Measurements from ENCODE around the gene PDE4B.
"Not testable (repeated sequence)": the region's sequence is repeated elsewhere in the genome, so short reads cannot be mapped to it uniquely, and the experiment has no call there.

The PDE4B gene

GRCh38 chr1:65995928-65996327 is 203.2 kb downstream of the PDE4B start:
- Histone ChIP-seq H3K4me1 (ENCODE audit: control insufficient read depth, insufficient read depth, low read length) (no peaks in the 10 kb centered on the region), H3K27me3 (ENCODE audit: control insufficient read depth, insufficient read depth, low read length, poor library complexity, severe bottlenecking) (no peaks in the 10 kb centered on the region), H3K36me3 (ENCODE audit: control insufficient read depth, insufficient read depth, low read length) (no peaks in the 10 kb centered on the region), H3K4me3 (ENCODE audit: insufficient read depth, low read depth, low read length) (no peak overlapping the region), H3K9me3 (ENCODE audit: control insufficient read depth, low read length) (no peaks in the 10 kb centered on the region), H3K27ac (ENCODE audit: insufficient read depth, low read depth, low read length, poor library complexity, severe bottlenecking) (no peak overlapping the region)

DNA sequence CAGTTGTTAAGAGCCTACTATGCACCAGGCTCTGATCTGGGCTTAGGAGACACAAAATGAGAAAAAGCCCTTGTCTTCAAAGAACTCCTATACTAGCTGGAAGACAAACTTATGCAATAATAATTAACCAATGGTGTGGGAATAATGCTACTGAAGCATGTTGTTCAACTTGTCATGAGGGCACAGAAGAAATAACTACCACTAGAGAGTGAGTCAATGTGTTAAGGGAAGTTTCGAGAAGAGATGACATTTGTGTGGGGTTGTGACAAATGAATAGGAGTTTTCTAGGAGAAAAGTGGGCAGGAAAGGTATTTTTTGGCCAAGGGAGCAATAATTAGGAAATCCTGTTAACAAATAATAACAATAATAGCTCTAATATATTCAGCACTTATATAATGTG is 205.0 kb downstream of the PDE4B start:
- no peaks in the 10 kb centered on the region for H3K36me3 ChIP-seq (ENCODE audit: control insufficient read depth, insufficient read depth, low read length)
- no peaks in the 10 kb centered on the region for H3K4me1 ChIP-seq (ENCODE audit: control insufficient read depth, insufficient read depth, low read length)
- no peaks in the 10 kb centered on the region for H3K9me3 ChIP-seq (ENCODE audit: control insufficient read depth, low read length)
- no peak overlapping the region for H3K4me3 ChIP-seq (ENCODE audit: insufficient read depth, low read depth, low read length)
- no peaks in the 10 kb centered on the region for H3K27me3 ChIP-seq (ENCODE audit: control insufficient read depth, insufficient read depth, low read length, poor library complexity, severe bottlenecking)
- H3K27ac ChIP-seq (ENCODE audit: insufficient read depth, low read depth, low read length, poor library complexity, severe bottlenecking) = no peak overlapping the region
- 88 to 96% methylated on average over 1 of the region's 1 CpG for WGBS, 2 experiments

DNA sequence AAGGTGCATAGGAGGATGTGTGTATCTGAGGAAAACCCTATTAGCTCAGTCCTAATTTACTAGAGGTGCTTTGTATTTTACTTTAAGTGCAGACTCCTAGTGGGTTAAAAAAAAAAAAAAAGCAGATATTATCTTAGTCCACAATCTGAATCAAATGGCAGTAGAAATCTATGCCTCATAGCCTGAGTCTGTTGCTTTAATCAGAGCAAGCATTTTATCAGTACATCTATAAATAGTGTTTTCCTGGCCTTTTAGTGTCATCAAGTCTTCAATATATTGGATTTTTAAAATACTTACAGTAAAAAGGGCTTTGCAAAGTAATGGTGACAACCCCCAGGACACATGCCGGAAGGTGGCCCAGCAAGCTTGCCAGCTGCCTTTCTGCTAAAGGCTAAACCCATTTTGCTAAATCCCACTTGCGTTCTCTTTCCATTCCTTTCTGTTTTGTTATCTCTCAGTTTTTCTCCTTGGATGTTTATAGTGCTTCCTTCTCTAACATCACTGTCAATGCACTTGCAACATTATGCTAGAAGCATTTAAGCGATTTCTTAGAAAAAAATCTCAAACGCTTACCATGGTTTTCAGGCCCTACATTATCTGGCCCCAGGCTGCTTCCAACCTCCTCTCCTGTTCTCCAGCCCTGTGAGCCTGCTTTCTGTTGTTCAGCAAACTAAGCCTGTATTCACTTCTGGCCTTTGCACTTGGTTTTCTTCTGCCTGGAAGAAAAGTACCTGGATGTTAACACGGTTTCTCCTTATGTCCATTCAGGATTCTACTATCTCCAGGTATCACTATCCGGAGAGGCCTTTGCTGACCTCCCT is 206.3 kb downstream of the PDE4B start:
- H3K9me3 ChIP-seq (ENCODE audit: control insufficient read depth, low read length) = no peaks in the 10 kb centered on the region
- H3K36me3 ChIP-seq (ENCODE audit: control insufficient read depth, insufficient read depth, low read length) = no peaks in the 10 kb centered on the region
- 91 to 93% methylated on average over 6 of the region's 6 CpGs for WGBS, 2 experiments
- H3K27ac ChIP-seq (ENCODE audit: insufficient read depth, low read depth, low read length, poor library complexity, severe bottlenecking) = no peak overlapping the region
- no peaks in the 10 kb centered on the region for H3K4me1 ChIP-seq (ENCODE audit: control insufficient read depth, insufficient read depth, low read length)
- H3K4me3 ChIP-seq (ENCODE audit: insufficient read depth, low read depth, low read length) = no peak overlapping the region
- H3K27me3 ChIP-seq (ENCODE audit: control insufficient read depth, insufficient read depth, low read length, poor library complexity, severe bottlenecking) = no peaks in the 10 kb centered on the region

DNA sequence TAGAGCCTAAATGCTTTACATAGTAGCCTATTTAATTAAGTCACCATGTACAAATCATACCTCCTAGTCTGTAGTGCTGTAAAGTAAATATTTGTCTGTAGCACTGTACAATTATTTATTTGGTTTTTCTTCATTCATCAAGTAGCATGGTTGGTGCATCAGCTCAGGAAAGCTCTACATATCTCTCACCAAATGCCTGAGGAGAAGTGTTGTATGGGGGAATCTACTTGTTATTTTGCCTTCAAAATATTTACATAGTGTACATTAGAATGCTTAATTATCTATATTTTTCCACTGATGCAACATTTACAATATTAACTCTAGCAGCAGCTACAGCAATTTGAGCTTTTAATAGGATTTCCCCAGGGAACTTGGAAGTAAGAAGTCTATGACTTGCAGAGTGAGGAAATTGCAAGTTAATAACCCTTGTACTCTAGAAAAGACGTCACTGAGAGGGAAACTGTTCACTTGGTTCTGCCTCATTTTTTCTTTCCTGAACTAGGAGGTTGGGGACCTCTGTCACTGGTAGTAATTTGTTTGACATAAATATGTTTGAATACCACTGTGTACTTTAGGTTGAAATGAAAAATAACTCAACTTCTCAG is 207.4 kb downstream of the PDE4B start:
- WGBS, 2 experiments = 89 to 100% methylated on average over 1 of the region's 1 CpG

DNA sequence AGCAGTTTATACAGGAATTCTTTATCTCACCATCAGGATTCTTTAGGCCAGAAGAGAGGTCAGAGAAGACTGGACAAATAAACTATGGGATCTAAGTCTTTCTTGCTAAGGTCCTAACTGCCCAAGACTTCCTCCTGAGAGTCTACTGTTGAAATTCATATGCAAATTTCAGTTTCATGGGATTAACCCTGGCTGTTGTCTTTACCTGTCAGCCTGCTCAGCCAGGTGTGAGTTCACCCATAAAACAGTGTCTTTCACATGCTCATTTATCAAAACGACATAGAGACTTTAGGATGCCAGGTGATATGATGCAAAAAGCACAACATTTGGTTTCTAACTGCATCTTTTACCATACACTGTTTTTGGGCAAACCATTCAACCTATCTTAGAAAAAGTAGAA is 211.0 kb downstream of the PDE4B start:
- H3K4me3 ChIP-seq (ENCODE audit: insufficient read depth, low read depth, low read length) = no peak overlapping the region
- H3K27me3 ChIP-seq (ENCODE audit: control insufficient read depth, insufficient read depth, low read length, poor library complexity, severe bottlenecking) = no peaks in the 10 kb centered on the region
- H3K27ac ChIP-seq (ENCODE audit: insufficient read depth, low read depth, low read length, poor library complexity, severe bottlenecking) = no peak overlapping the region
- 13 to 24% methylated on average over 1 of the region's 1 CpG for WGBS, 2 experiments
- no peaks in the 10 kb centered on the region for H3K9me3 ChIP-seq (ENCODE audit: control insufficient read depth, low read length)
- H3K36me3 ChIP-seq (ENCODE audit: control insufficient read depth, insufficient read depth, low read length) = no peaks in the 10 kb centered on the region
- H3K4me1 ChIP-seq (ENCODE audit: control insufficient read depth, insufficient read depth, low read length) = no peaks in the 10 kb centered on the region

More for the DNA sequence above, 207.4 kb downstream of the PDE4B start:
- Histone ChIP-seq H3K4me3 (ENCODE audit: insufficient read depth, low read depth, low read length) (no peak overlapping the region), H3K36me3 (ENCODE audit: control insufficient read depth, insufficient read depth, low read length) (no peaks in the 10 kb centered on the region), H3K27ac (ENCODE audit: insufficient read depth, low read depth, low read length, poor library complexity, severe bottlenecking) (no peak overlapping the region), H3K9me3 (ENCODE audit: control insufficient read depth, low read length) (no peaks in the 10 kb centered on the region), H3K4me1 (ENCODE audit: control insufficient read depth, insufficient read depth, low read length) (no peaks in the 10 kb centered on the region), H3K27me3 (ENCODE audit: control insufficient read depth, insufficient read depth, low read length, poor library complexity, severe bottlenecking) (no peaks in the 10 kb centered on the region)

- not testable (repeated sequence) for H3K4me3 ChIP-seq (ENCODE audit: insufficient read depth, low read depth, low read length); H3K4me1 ChIP-seq (ENCODE audit: control insufficient read depth, insufficient read depth, low read length); H3K27me3 ChIP-seq (ENCODE audit: control insufficient read depth, insufficient read depth, low read length, poor library complexity, severe bottlenecking); H3K36me3 ChIP-seq (ENCODE audit: control insufficient read depth, insufficient read depth, low read length); H3K27ac ChIP-seq (ENCODE audit: insufficient read depth, low read depth, low read length, poor library complexity, severe bottlenecking); H3K9me3 ChIP-seq (ENCODE audit: control insufficient read depth, low read length)
- 86 to 93% methylated on average over 3 of the region's 3 CpGs for WGBS, 2 experiments
These were observed 213.8 kb downstream of the PDE4B start for GRCh38 chr1:66006534-66006933.

DNA sequence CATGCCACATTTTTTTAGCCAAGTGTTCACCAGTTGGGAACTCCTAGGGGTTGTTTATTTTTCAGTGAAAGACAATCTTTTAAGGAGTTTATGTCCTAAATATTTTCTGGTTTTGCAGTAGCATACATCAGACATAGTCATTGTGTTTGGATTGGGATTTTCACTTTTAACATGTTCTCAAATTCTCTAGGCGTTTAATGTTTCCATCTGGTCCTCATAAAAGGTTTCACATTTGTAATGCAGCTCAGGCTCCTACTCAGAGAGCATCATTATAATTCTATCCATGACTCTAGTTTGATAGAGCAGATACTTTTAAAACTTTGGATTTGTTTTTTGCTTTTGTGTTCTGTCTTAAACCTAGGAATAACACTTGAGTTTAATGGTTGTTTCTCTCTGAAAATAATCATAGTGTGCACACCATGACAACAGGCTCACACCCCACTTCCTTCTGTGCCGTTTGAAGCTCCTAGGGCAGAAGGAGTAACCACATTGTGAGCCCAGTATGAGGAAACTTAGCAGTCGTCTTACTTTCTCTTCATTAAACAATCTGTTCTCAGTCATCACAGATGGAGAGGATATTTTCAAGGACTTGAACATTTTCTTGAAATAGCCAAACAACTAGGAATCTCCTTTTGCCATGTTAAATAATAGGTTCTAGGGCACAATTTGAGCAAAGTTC is 219.6 kb downstream of the PDE4B start:
- no peaks in the 10 kb centered on the region for H3K36me3 ChIP-seq (ENCODE audit: control insufficient read depth, insufficient read depth, low read length)
- no peak overlapping the region for H3K4me3 ChIP-seq (ENCODE audit: insufficient read depth, low read depth, low read length)
- H3K27ac ChIP-seq (ENCODE audit: insufficient read depth, low read depth, low read length, poor library complexity, severe bottlenecking) = no peak overlapping the region
- no peaks in the 10 kb centered on the region for H3K27me3 ChIP-seq (ENCODE audit: control insufficient read depth, insufficient read depth, low read length, poor library complexity, severe bottlenecking)
- no peaks in the 10 kb centered on the region for H3K9me3 ChIP-seq (ENCODE audit: control insufficient read depth, low read length)
- WGBS, 2 experiments = 76 to 90% methylated on average over 3 of the region's 3 CpGs
- no peaks in the 10 kb centered on the region for H3K4me1 ChIP-seq (ENCODE audit: control insufficient read depth, insufficient read depth, low read length)

- WGBS, 2 experiments = 83 to 85% methylated on average over 3 of the region's 3 CpGs
- H3K27ac ChIP-seq (ENCODE audit: insufficient read depth, low read depth, low read length, poor library complexity, severe bottlenecking) = no peak overlapping the region
- H3K4me3 ChIP-seq (ENCODE audit: insufficient read depth, low read depth, low read length) = no peak overlapping the region
These were observed 220.7 kb downstream of the PDE4B start for GRCh38 chr1:66013371-66013770.

DNA sequence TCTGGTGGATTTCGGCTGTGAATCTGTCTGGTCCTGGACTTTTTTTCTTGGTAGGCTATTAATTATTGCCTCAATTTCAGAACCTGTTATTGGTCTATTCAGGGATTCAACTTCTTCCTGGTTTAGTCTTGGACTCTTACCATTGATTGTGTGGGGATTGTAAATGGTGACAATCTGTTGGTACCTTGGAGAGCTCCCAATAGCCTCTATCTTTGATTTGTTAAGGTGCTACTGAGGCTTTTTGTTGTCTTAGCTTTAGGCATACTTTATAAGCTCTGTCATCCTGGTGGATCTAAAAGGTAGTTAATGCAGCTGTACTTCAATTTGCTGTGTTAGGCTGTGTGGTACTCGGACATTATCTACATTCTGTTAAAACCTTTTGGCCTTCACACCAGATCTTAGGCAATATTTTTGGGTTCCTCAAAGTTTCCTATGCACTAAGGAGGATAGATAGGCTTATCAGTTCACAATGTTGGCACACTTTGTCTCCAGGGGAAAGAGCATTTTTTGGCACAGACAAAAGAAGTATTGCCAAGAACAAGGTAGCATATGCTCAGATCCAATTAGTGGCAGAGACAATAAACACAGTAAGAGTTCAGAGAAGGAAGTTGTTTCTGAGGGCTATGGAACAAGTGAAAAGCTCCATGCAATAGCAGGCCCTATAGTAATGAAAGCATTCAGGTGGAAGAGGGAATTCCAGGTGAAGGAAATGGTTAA is 230.4 kb downstream of the PDE4B start:
- no peak overlapping the region for H3K4me3 ChIP-seq (ENCODE audit: insufficient read depth, low read depth, low read length)
- H3K4me1 ChIP-seq (ENCODE audit: control insufficient read depth, insufficient read depth, low read length) = no peaks in the 10 kb centered on the region
- no peaks in the 10 kb centered on the region for H3K27me3 ChIP-seq (ENCODE audit: control insufficient read depth, insufficient read depth, low read length, poor library complexity, severe bottlenecking)
- H3K9me3 ChIP-seq (ENCODE audit: control insufficient read depth, low read length) = no peaks in the 10 kb centered on the region
- WGBS, 2 experiments = 79 to 93% methylated on average over 2 of the region's 2 CpGs
- H3K36me3 ChIP-seq (ENCODE audit: control insufficient read depth, insufficient read depth, low read length) = no peaks in the 10 kb centered on the region
- no peak overlapping the region for H3K27ac ChIP-seq (ENCODE audit: insufficient read depth, low read depth, low read length, poor library complexity, severe bottlenecking)

More at GRCh38 chr1:66013371-66013770, 220.7 kb downstream of the PDE4B start:
- Histone ChIP-seq H3K4me1 (ENCODE audit: control insufficient read depth, insufficient read depth, low read length) (no peaks in the 10 kb centered on the region), H3K9me3 (ENCODE audit: control insufficient read depth, low read length) (no peaks in the 10 kb centered on the region), H3K27me3 (ENCODE audit: control insufficient read depth, insufficient read depth, low read length, poor library complexity, severe bottlenecking) (no peaks in the 10 kb centered on the region), H3K36me3 (ENCODE audit: control insufficient read depth, insufficient read depth, low read length) (no peaks in the 10 kb centered on the region)

DNA sequence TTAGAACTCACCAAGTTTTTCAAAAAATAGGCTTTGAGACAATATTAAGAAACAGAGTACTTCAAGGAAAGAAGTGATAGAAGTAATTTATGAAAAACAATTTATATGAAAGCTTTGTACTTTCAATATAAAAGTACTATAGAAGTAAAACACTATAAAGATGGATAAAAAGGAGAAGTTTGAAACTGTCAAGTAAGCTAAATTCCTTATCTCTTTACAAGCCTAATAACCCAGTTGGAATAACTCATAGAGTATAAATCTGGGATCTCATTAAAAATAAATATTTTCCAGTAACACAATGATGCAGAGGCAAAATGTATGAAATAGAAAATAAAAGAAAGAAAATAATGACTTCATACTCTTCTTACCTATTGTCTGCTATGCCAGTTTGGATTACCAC is 232.5 kb downstream of the PDE4B start:
- no peak overlapping the region for H3K27ac ChIP-seq (ENCODE audit: insufficient read depth, low read depth, low read length, poor library complexity, severe bottlenecking)
- H3K27me3 ChIP-seq (ENCODE audit: control insufficient read depth, insufficient read depth, low read length, poor library complexity, severe bottlenecking) = no peaks in the 10 kb centered on the region
- no peaks in the 10 kb centered on the region for H3K36me3 ChIP-seq (ENCODE audit: control insufficient read depth, insufficient read depth, low read length)
- H3K9me3 ChIP-seq (ENCODE audit: control insufficient read depth, low read length) = no peaks in the 10 kb centered on the region
- H3K4me3 ChIP-seq (ENCODE audit: insufficient read depth, low read depth, low read length) = no peak overlapping the region
- H3K4me1 ChIP-seq (ENCODE audit: control insufficient read depth, insufficient read depth, low read length) = no peaks in the 10 kb centered on the region
